GM12891 (cell line): ENCODE data around the gene C1QTNF4.

ENCODE experiments used
- POLR2A ChIP-seq: IDR thresholded peaks from 2 replicates; pipeline ENCODE4 v1.6.1; 2011; ENCODE audit warnings: low read depth, low read length, control low read depth
- POLR2AphosphoS5 ChIP-seq: IDR thresholded peaks from 2 replicates; pipeline ENCODE4 v1.6.1; 2011; ENCODE audit warnings: low read depth, low read length, control low read depth

DNA sequence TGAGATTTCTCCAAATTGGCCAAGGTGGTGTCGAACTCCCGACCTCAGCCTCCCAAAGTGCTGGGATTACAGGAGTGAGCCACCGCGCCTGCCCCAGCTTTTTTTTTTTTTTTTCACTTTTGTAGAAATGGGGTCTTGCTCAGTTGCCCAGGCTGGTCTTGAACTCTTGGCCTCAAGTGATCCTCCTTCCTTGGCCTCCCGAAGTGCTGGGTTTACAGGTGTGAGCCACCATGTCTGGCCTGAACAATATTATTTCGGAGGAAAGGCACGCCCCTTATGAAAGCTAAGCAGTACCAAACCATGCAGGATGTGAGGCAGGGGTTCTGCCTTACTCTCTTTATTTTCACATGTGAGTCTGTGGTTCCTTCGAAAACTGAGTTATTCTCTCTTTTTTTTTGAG is 32.0 kb upstream of the C1QTNF4 start:
- TF ChIP-seq POLR2A, result no peak
- TF ChIP-seq POLR2AphosphoS5, result no peak
